HG03342 (cell line): ENCODE measurements around the gene SLC35F4.
"Not testable (repeated sequence)": the region's sequence is repeated elsewhere in the genome, so short reads cannot be mapped to it uniquely, and the experiment has no call there.

Experiments used
- ATAC-seq: cut with Tn5 transposase; IDR thresholded peaks from one replicate; pipeline ENCODE4 v1.9.1; 2021; ENCODE audit warnings: mild to moderate bottlenecking, moderate library complexity; ENCODE audit not compliant: unreplicated experiment

The SLC35F4 gene

GRCh38 chr14:57865403-57866198 lies at the start of gene SLC35F4:
Gene SLC35F4, minus strand, starts transcription at chr14:57866092.
- ATAC-seq: no peak

GRCh38 chr14:57909626-57910025 lies 43.7 kb upstream of the SLC35F4 start:
- ATAC-seq: no peak

GRCh38 chr14:57903954-57904353 lies 38.1 kb upstream of the SLC35F4 start:
- no peak for ATAC-seq

- no peak for ATAC-seq
These were observed 33.1 kb upstream of the SLC35F4 start for GRCh38 chr14:57898837-57899572.

- ATAC-seq: no peak
These were observed 31.4 kb upstream of the SLC35F4 start for GRCh38 chr14:57897144-57897748.

GRCh38 chr14:57889245-57889644 lies 23.4 kb upstream of the SLC35F4 start:
- no peak for ATAC-seq

- ATAC-seq: no peak
These were observed 18.3 kb upstream of the SLC35F4 start for GRCh38 chr14:57884175-57884574.

- ATAC-seq: no peak
These were observed 17.2 kb upstream of the SLC35F4 start for GRCh38 chr14:57883061-57883460.

GRCh38 chr14:57879516-57879915 lies 13.6 kb upstream of the SLC35F4 start:
- no peak for ATAC-seq

- ATAC-seq: no peak
These were observed 10.1 kb upstream of the SLC35F4 start for GRCh38 chr14:57875985-57876384.

GRCh38 chr14:57875296-57875695 lies 9.4 kb upstream of the SLC35F4 start:
- ATAC-seq: no peak

- peak; percentile 76 for ATAC-seq
These were observed 5.7 kb upstream of the SLC35F4 start for GRCh38 chr14:57871459-57872080.

GRCh38 chr14:57870686-57871457 lies 5.0 kb upstream of the SLC35F4 start:
- ATAC-seq: no peak

- no peak for ATAC-seq
These were observed 3.7 kb upstream of the SLC35F4 start for GRCh38 chr14:57869617-57870016.

- no peak for ATAC-seq
These were observed 360 bp upstream of the SLC35F4 start for GRCh38 chr14:57866199-57866705.

GRCh38 chr14:57865066-57865402 lies 858 bp downstream of the SLC35F4 start:
- no peak for ATAC-seq

- no peak for ATAC-seq
These were observed 1.2 kb downstream of the SLC35F4 start for GRCh38 chr14:57864659-57865058.

- ATAC-seq: no peak
These were observed 2.4 kb downstream of the SLC35F4 start for GRCh38 chr14:57863471-57863870.

- not testable (repeated sequence) for ATAC-seq
These were observed 10.2 kb downstream of the SLC35F4 start for GRCh38 chr14:57855666-57856065.

GRCh38 chr14:57854571-57854970 lies 11.3 kb downstream of the SLC35F4 start:
- ATAC-seq: no peak
